Lung (tissue), 12 donors: ENCODE results near the gene ARHGAP45. TPM values are rescaled to one million over a fixed set of nuclear protein-coding genes. Genes with fewer than 3 reads are reported as not detected.

Source experiments
- ATAC-seq: fragments of 200-7000 bp; cut with Tn5 transposase; one replicate; pipeline ENCODE4 v1.9.1; 2020; ENCODE audit warnings: moderate number of reproducible peaks; ENCODE audit not compliant: insufficient read depth, low FRiP score
- DNase-seq, 3 donors: peaks; one replicate each; pipeline ENCODE4 v3.0.0-alpha.2; 2013 to 2017
- H3K27ac ChIP-seq, 2 donors: one replicate each; pipeline ENCODE4 v1.5.1; 2013; ENCODE audit warnings: mild to moderate bottlenecking in 2 of 2, moderate library complexity in 2 of 2, control low read depth in 1 of 2, inconsistent platforms in 1 of 2, low read depth in 1 of 2, low read length in 1 of 2
- H3K27me3 ChIP-seq, 3 donors: one replicate each; pipeline ENCODE4 v1.5.1; 2013; ENCODE audit warnings: low read length in 2 of 3; ENCODE audit not compliant: control insufficient read depth in 3 of 3, insufficient read depth in 3 of 3
- H3K36me3 ChIP-seq, 4 donors: one replicate each; pipeline ENCODE4 v1.5.1; 2013; ENCODE audit warnings: low read length in 4 of 4, mild to moderate bottlenecking in 1 of 4, moderate library complexity in 1 of 4; ENCODE audit not compliant: control insufficient read depth in 4 of 4, insufficient read depth in 4 of 4
- H3K4me1 ChIP-seq, 5 donors: one replicate each; pipeline ENCODE4 v1.5.1; 2013; ENCODE audit warnings: low read length in 5 of 5, mild to moderate bottlenecking in 2 of 5, moderate library complexity in 1 of 5; ENCODE audit not compliant: control insufficient read depth in 5 of 5, insufficient read depth in 5 of 5
- H3K4me3 ChIP-seq: one replicate; pipeline ENCODE4 v1.5.1; 2013; ENCODE audit warnings: mild to moderate bottlenecking, control low read depth, moderate library complexity
- H3K9ac ChIP-seq, 2 donors: one replicate each; pipeline ENCODE4 v1.5.1; 2013; ENCODE audit warnings: low read length in 2 of 2, control low read depth in 1 of 2; ENCODE audit not compliant: insufficient read depth in 1 of 2
- H3K9me3 ChIP-seq, 4 donors: one replicate each; pipeline ENCODE4 v1.5.1; 2013; ENCODE audit warnings: low read length in 3 of 4, mild to moderate bottlenecking in 1 of 4, moderate library complexity in 1 of 4; ENCODE audit not compliant: control insufficient read depth in 4 of 4, insufficient read depth in 3 of 4
- WGBS, 2 donors: extraction: QIAGEN DNeasy Blood & Tissue Kit; methylation state at CpG; one replicate each; pipeline ENCODE4 v1.1.7; 2013; 5-methylcytosine and 5-hydroxymethylcytosine counted together
- polyA plus RNA-seq, 2 donors: library from polyadenylated mRNA; stranded (reverse); fragments of 200-250 nt; gene quantifications; one replicate each; pipeline ENCODE4 v1.2.1, GENCODE V29; 2013
- total RNA-seq, 2 donors: library from RNA; depleted of rRNA in 1 of 2; stranded (reverse); fragments of >200 nt in 1 of 2; gene quantifications; one replicate each; pipeline ENCODE4 v1.2.1, GENCODE V29; 2014 to 2021
- TF ChIP-seq, protein P1 (sequence below): IDR thresholded peaks from 2 replicates; pipeline ENCODE4 v1.5.1; 2012; ENCODE audit warnings: mild to moderate bottlenecking; ENCODE audit errors: control extremely low read depth, extremely low read depth
- donor health status: control.
- donor health status: control.
- donor health status: Bipolar disorder and iron deficiency.
- donor health status: healthy.
- donor health status: DM: yes; HTN: yes; CAD: no.

Gene ARHGAP45
- total and polyA plus RNA-seq, 4 donors: 23.8 to 117 (median 80.9) TPM

GRCh38 chr19:1103132-1103707 lies 36.3 kb downstream of the ARHGAP45 start:
- Histone ChIP-seq H3K27me3 (no peaks in the 10 kb centered on the region), H3K36me3 (peaks cover 0 to 25% (median 4%) of the 10 kb centered on the region in 4 donors), H3K9me3 (peaks cover 0 to 3% (median 0%) of the 10 kb centered on the region in 4 donors), H3K4me3 (no peak overlapping the region), H3K27ac (peak overlapping the region; percentile 92), H3K4me1 (peaks cover 6 to 36% (median 19%) of the 10 kb centered on the region in 5 donors), H3K9ac (peak overlapping the region in 1 of 2 donors; percentile 55)
- no peak for ATAC-seq
- TF ChIP-seq, protein P1, sequence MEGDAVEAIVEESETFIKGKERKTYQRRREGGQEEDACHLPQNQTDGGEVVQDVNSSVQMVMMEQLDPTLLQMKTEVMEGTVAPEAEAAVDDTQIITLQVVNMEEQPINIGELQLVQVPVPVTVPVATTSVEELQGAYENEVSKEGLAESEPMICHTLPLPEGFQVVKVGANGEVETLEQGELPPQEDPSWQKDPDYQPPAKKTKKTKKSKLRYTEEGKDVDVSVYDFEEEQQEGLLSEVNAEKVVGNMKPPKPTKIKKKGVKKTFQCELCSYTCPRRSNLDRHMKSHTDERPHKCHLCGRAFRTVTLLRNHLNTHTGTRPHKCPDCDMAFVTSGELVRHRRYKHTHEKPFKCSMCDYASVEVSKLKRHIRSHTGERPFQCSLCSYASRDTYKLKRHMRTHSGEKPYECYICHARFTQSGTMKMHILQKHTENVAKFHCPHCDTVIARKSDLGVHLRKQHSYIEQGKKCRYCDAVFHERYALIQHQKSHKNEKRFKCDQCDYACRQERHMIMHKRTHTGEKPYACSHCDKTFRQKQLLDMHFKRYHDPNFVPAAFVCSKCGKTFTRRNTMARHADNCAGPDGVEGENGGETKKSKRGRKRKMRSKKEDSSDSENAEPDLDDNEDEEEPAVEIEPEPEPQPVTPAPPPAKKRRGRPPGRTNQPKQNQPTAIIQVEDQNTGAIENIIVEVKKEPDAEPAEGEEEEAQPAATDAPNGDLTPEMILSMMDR: no peak
- DNase-seq: peak in 1 of 3 donors; percentile 10
- 38 to 48% methylated on average over 20 of the region's 20 CpGs for WGBS, 2 donors

GRCh38 chr19:1103708-1104310 lies 36.8 kb downstream of the ARHGAP45 start, which contains the start of gene GPX4:
Gene GPX4 (plus strand): TSS chr19:1103994. CDS start chr19:1104044, 50 bp downstream.
- ATAC-seq (peak; percentile 79), DNase-seq (peak; percentile 100)
- Histone ChIP-seq H3K36me3 (peaks cover 0 to 31% (median 4%) of the 10 kb centered on the region in 4 donors), H3K4me3 (peak within 1 kb of the TSS; percentile 82), H3K27ac (peak within 1 kb of the TSS; percentile 99), H3K9ac (peak within 1 kb of the TSS in 1 of 2 donors; percentile 55), H3K9me3 (peaks cover 0 to 3% (median 0%) of the 10 kb centered on the region in 4 donors), H3K4me1 (peaks cover 6 to 36% (median 19%) of the 10 kb centered on the region in 5 donors), H3K27me3 (no peaks in the 10 kb centered on the region)
- TF ChIP-seq, protein P1: no peak
- WGBS, 2 donors: 0 to 1% methylated on average over 53 to 75 of the region's 75 CpGs

GRCh38 chr19:1104311-1105007 lies 37.5 kb downstream of the ARHGAP45 start:
- Histone ChIP-seq H3K27me3 (no peaks in the 10 kb centered on the region), H3K4me3 (peak overlapping the region; percentile 82), H3K9ac (no peak overlapping the region), H3K9me3 (peaks cover 0 to 3% (median 0%) of the 10 kb centered on the region in 4 donors), H3K27ac (peak overlapping the region; percentile 99), H3K4me1 (peaks cover 6 to 36% (median 19%) of the 10 kb centered on the region in 5 donors), H3K36me3 (peaks cover 0 to 37% (median 4%) of the 10 kb centered on the region in 4 donors)
- ATAC-seq (peak; percentile 23), DNase-seq (peak; percentile 73 to 81 (median 79))
- WGBS, 2 donors: 1% methylated on average over 30 to 93 of the region's 93 CpGs
- TF ChIP-seq, protein P1: no peak
